ENCODE data around the gene ARHGAP26.

DNA sequence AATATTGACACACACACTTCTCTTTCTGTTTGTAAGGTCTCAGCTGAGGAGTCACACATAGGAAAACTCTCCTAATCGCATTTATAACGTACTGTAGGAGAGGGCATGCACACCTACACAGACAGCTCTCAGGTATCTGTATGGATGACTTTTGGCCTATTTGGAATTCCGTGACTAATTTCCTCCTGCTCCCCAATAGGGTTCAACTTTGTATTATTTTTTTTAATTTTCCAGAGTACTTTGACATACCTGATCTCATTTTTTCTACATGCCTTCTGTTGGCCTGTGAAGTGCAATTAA, 195.9 kb downstream of the ARHGAP26 start:
- TF ChIP-seq YY1 (IDR thresholded peaks at IDR 0.05; ENCODE audit: insufficient read depth, insufficient read length) (no peak), ZNF274 (IDR thresholded peaks at IDR 0.05; ENCODE audit: low read depth, low read length) (no peak), SUZ12 (IDR thresholded peaks at IDR 0.05; ENCODE audit: extremely low read depth, insufficient read depth, insufficient read length) (no peak)

Measured in NT2/D1 (cell line).